CD4-positive, alpha-beta T cell treated with Interleukin-6 for 4 hours (primary cell): ENCODE data around the gene YWHAQ.
"Not testable (repeated sequence)": the region's sequence is repeated elsewhere in the genome, so short reads cannot be mapped to it uniquely, and the experiment has no call there.

Experiments
- DNase-seq: peaks from one replicate; pipeline ENCODE4 v3.0.0-alpha.2; 2020; ENCODE audit warnings: mixed read lengths

YWHAQ gene

DNA sequence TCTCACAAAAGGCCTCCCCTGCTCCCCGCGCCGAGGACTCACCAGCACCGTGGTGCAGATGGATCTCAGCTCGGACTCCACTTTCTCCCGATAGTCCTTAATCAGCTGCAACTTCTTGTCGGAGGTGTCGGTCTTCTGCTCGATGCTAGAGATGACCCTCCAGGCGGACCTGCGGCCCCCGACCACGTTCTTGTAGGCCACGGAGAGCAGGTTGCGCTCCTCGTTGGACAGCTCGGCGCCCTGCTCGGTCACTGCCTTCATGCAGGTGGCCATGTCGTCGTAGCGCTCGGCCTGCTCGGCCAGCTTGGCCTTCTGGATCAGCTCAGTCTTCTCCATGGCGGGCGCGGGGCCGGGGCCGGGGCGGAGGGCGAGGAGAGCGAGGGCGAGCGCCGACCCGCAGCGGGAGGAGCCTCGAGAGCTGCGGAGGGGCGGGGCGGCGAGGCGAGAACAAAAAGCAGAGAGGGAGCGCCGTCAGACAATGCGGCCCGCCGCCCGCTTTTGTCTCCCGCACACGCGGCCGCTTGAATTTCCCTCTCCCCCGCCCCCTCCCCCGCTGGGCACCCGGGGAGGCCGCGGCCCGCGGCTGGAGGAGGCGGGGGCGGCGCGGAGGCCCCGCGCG, 571 bp downstream of the YWHAQ start:
- DNase-seq = peak; percentile 79

DNA sequence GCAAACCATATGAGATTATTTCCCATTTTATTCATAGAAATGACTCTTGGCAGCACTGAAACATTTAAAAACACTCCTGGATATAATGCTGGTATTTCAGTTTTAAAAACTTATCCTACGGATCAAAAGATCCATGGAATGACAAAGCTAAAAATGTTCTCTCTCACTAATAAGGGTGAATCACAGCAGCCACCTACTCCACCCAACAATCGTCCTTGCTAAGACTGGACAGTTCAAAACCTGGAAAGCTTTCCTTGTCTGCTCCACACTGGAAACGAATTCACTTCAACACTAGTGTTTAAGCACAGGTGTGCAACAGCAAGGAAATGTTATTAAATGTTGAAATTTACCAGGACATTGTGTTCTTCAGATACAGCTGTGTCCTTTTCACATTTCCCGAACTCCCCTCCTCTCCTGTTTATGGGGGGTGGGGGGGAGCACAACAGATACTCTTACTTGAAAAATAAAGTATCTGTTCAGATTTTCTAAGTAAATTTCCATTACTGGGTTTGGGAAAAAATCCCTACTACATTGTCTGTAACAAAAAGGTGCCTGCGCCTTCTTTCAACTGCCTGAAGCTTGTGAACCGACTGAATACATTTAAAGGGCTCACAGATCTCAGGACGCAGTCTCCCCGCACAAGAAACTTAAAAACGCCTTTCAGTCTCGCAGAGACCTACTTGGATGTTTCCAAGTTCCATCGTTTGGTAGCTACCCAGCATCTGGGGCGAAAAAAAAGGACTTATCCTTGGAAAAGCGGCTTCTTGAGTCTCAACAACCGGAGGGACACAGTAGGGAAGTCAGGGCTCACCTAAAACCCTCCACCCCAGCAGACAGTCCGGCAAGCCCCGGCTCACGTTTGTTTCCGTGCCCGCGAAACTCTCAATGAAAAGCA, 1.3 kb downstream of the YWHAQ start:
- DNase-seq = no peak

- peak; percentile 30 for DNase-seq
These were observed 3.5 kb downstream of the YWHAQ start for GRCh38 chr2:9627310-9627709.

DNA sequence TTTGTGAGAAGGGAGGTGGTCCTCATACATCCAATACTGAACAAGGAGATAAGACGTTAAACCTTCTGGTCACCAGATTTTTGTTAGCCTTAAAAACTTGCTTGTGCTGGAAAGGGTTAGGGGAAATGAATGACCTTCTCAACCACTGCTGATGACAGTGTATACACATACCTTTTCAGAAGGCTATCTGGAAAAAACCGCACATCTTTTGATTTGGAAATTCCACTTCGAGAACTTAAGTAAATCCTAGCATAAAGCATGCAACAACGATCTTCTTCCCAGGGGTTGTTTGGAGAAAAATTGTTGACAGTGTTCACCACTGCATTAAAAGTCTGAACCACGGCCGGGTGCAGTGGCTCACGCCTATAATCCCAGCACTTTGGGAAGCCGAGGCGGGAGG, 7.6 kb downstream of the YWHAQ start:
- no peak for DNase-seq

DNA sequence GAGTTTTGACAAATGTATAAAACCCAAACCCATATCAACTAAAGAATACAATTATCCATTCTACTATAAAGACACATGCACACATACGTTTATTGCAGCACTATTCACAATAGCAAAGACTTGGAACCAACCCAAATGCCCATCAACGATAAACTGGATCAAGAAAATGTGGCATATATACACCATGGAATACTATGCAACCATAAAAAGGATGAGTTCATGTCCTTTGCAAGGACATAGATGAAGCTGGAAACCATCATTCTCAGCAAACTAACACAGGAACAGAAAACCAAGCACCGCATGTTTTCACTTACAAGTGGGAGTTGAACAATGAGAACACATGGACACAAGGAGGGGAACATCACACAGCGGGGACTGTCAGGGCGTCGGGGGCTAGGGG, 9.1 kb downstream of the YWHAQ start:
- not testable (repeated sequence) for DNase-seq

DNA sequence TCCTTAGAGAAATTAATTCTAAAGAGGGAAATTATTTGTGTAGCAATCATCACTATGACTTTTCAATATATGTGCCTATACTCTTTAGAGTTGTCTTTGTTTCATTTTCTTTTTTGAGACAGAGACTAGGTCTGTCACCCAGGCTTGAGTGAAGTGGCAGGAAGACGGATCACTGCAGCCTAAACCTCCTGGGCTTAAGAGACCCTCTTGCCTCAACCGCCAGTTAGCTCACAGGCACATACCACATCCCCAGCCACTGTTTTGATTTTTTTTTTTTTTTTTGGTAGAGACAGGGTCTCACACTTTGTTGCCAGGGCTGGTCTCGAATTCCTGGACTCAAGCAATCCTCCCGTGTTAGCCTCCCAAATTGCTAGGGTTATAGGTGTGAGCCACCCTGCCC, 12.4 kb downstream of the YWHAQ start:
- DNase-seq = peak; percentile 43

DNA sequence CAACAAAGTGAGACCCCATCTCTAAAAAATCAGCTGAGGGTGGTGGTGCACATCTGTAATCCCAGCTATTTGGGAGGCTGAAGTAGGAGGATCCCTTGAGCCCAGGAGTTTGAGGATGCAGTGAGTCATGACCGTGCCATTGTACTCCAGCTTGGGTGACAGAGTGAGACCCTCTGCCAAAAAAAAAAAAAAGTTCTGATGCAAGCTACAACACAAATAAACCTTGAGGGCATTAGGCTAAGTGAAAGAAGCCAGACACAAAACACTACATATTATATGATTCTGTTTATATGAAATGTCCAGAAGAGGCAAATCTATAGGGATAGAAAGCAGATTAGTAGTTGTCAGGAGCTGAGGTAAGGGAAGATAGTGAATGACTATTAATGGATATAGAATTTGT, 13.0 kb downstream of the YWHAQ start:
- no peak for DNase-seq

DNA sequence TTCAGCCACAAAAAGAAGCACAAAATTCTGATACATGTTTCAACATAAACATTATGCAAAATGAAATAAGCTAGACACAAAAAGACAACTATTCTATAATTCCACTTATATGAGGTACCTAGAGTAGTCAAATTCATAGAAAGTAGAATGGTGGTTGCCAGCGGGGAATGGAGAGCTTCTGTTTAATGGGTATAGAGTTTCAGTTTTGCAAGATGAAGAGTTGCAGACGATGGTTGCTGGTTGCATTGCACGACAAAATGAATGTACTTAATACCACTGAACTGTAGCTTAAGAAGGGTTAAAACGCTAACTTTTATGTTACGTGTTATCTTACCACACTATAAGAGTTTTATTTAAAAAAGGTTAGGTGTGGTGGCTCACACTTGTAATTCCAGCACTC, 13.5 kb downstream of the YWHAQ start:
- no peak for DNase-seq

DNA sequence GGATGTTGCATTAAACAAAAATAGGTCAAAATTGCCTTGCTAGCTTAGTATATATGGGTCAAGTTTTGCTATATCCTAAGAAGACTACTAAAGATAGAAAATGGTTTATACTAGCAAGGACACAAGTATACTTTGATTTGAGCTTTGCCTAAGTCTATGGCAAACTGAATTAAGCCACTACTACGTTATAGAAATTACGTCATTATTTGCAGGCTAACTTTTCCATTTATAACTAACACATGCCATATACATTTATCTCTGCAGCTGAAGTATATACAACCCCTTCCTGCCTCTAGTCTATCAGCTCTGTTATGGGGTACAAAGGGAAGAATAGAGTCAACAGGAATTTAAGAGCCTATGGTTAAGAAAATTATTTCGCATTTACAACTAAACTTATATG, 16.2 kb downstream of the YWHAQ start:
- DNase-seq = no peak

DNA sequence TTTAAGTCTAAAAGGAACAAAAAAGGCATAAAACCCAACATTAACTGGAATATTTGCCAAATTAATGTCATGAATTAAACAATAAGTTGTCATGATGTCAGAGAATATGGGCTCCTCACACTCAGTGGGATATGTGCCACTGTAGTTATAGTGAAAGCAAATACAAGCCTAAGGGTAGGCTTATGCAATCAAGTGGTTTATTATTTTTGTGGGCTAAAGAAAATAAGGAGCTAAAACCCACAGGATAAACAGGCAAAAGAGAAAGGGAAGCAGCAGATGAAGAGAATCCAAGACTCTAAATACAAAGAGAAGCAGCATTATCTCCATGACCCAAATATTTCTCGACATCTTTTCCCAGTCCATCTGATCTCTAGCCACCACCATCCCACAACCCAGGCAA, 17.5 kb downstream of the YWHAQ start:
- DNase-seq = no peak

- not testable (repeated sequence) for DNase-seq
These were observed 19.3 kb downstream of the YWHAQ start for GRCh38 chr2:9611549-9611912.

DNA sequence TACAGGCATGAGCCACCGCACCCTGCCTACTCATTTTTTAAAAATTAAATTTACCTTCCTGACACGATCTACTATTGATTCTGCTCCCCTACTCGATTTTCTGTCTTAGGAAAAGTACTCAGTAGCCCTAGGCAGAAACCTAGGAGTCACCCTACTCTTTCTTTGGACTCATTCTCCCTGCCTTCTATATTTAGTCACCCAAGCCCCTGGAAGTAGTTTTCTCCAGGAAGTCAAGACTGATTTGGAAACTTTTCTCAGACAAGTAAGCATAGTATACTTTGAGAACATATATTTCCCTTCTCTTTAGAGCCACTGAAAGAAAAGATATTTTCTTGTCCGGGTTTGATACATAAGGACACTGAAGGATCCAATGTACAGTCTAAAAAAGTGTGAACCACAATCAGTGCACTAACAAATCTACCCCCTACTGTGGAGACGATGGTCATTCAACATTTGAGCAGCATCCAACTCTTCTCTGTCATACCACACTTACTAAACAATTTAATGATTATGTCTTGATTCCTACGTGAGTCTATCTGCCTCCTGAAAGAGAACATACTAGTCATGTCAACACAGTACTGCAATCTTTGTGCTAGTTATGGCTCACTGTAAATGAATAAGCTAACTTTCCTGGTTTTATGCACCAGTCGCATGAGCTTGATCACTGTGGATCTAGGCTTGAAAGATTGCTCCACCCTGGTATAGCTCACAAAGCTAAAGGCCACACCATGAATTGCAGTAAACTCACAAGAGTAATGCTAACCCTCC, 19.8 kb downstream of the YWHAQ start:
- DNase-seq = no peak

- not testable (repeated sequence) for DNase-seq
These were observed 22.3 kb downstream of the YWHAQ start for GRCh38 chr2:9608491-9608890.

DNA sequence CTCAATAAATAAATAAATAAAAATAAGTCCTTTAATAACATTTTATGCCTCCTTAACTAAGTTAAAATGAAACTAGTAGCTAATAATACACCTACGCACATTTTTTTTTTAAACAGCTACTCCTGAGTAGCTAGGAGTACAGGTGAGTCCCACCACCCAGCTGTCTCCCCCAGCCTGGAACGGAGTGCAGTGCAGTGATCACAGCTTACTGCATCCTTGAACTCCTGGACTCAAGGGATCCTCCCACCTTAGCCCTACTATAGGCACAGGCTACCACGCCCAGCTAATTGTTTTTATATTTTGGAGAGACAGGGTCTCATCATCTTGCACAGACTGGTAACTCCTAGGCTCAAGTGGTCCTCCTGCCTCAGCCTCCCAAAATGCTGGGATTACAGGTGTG, 28.4 kb downstream of the YWHAQ start:
- no peak for DNase-seq

GRCh38 chr2:9601397-9601796, 29.4 kb downstream of the YWHAQ start:
- no peak for DNase-seq

DNA sequence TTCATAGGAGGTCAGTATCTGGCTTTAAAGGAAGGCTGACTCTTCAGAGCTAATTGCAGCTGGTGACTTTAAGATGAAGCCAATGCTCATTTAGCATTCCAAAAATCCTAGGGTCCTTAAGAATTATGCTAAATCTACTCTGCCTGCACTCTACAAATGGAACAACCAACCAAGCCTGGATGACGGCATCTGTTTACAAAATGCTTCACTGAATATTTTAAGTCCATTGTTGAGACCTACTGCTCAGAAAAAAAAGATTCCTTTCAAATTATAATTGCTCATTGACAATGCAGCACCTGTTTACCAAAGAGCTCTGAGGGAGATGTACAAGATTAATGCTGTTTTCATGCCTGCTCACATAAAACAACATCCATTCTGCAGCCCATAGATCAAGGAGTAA, 31.4 kb downstream of the YWHAQ start:
- no peak for DNase-seq

DNA sequence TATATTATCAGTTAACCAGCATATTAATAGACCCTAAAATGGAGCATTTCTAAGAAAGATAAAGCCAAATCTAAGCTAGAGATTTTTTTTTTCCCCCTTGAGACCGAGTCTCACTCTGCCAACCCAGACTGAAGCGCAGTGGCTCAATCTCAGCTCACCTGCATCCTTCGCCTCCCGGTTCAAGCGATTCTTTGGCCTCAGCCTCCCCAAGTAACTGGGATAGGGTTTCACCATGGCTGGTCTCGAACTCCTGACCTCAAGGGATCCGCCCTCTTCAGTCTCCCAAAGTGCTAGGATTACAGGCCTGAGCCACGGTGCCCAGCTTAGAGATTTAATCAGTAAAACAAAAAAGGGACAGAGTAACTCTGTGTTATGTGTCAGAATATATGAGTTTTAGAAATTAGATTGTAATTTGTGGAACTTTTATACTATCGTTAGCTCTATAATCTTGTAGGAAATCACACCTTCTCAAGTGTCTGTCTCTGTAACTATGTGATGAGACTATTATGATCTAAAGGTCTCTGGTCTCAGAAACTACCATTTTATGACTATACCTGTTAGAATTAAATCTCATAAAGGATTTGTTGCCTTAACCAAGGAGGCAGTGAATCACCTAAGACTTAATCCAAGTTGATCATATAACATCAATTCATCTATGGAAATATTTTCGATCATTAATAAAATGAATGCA, 34.0 kb downstream of the YWHAQ start:
- no peak for DNase-seq

GRCh38 chr2:9595746-9596145, 35.1 kb downstream of the YWHAQ start:
- DNase-seq = no peak

- DNase-seq = not testable (repeated sequence)
These were observed 35.5 kb downstream of the YWHAQ start for GRCh38 chr2:9595256-9595655.

GRCh38 chr2:9594366-9595054, 36.3 kb downstream of the YWHAQ start:
- DNase-seq = no peak

GRCh38 chr2:9593925-9594324, 36.9 kb downstream of the YWHAQ start:
- DNase-seq = no peak

DNA sequence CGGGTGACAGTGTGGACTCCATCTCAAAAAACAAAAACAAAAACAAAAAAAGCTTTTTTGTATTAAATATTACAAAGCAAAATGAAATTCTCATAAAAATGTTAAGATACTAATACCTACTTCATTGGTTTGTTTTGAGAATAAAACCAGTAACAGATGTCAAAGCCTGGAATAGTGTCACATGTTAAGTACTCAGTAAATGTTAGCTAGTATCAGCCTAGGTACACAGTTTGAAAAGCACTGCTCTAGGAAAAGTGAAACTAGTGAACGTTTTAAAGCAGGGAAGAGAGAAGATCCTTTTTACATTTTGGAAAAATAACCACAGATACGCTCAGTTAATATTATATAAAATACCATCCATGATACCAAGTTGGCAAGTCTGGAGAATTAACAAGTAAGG, 38.1 kb downstream of the YWHAQ start:
- no peak for DNase-seq

DNA sequence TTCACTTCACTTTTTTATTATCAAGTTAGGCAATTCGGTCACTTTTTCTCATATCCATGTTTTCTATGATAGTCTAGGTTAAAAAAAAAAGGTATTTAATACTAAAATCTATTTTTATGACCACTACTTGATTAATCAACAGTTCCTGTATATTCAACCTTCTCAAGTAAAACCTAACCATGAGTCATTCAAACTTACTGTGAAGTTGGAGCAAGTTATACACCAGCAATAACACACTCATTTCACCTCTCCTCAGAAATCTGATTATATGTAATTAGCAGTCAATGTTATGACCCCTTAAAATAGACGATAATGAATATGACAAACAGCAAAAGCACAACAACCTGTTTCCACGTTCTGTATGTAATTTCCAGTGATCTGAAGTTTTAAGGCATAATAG, 40.2 kb downstream of the YWHAQ start:
- DNase-seq = no peak
